Amniotic epithelial cell (primary cell): ENCODE results near the gene RERG.
"Not testable (repeated sequence)": the region's sequence is repeated elsewhere in the genome, so short reads cannot be mapped to it uniquely, and the experiment has no call there.

ENCODE experiments used
- DNase-seq: peaks from one replicate; pipeline ENCODE4 v3.0.0-alpha.2; 2010; ENCODE audit warnings: low read depth

Gene RERG

GRCh38 chr12:15143467-15143866 is 77.8 kb downstream of the RERG start:
- DNase-seq = no peak

- no peak for DNase-seq
Measured at GRCh38 chr12:15142711-15143110, 78.5 kb downstream of the RERG start.

GRCh38 chr12:15131431-15131830 is 89.8 kb downstream of the RERG start:
- peak; percentile 7 for DNase-seq

- no peak for DNase-seq
Measured at GRCh38 chr12:15130541-15130940, 90.7 kb downstream of the RERG start.

DNA sequence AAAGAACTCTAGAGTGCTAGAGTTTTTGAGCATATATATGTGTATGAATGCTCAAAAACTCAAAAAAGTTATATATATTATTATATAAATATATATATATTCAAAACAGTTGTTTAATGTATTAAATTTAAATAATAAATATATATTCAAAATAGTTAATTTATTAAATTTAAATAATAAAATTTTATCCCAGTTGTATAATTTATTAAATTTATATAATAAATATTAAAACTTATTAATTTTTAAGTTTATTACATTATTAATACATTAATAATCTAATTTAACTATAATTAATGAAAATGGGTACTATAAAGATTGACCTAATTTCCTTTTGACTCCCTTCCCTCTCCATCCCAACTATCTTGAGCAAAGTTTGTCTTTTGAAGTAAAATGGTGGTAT is 97.8 kb downstream of the RERG start:
- DNase-seq = no peak

DNA sequence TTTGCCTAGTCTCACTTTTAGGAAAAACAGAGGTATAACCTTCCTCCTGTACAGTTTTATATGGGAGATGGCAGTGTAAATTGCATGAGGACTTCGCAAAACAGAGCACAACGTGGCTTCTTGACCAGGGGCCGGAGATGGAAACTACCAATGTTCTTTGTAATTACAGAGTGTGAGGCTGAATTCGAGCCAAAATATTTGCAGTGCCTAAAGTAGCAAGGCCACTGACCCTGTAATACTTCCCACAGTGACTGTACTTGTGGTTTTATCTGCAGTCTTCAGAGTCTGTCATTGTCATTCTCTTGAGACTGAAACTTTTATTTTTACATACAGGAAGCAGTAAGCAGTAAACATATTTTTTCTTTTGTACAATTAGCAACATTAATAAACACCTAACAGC is 98.9 kb downstream of the RERG start:
- DNase-seq = no peak

GRCh38 chr12:15118955-15119354 is 102.3 kb downstream of the RERG start:
- DNase-seq = no peak

DNA sequence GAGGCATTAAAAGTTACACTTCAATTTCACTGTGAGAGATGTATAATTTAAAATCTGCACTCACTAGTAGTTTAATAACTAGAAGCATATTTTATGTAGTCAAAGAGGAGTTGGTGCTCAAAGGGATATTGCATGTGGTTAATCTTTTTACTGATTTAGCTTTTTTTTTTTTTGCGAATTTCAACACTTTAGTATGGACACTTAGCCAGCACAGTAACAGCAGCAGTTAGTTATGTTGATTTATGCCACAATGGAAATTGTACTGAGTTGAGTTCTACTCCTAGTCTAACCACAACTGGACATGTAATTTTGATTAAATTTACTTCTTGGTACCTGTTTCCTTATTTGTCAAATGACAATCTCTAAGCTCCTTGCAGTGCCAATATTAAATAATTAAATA is 104.2 kb downstream of the RERG start:
- DNase-seq = no peak

GRCh38 chr12:15116086-15116485 is 105.1 kb downstream of the RERG start:
- DNase-seq = no peak

DNA sequence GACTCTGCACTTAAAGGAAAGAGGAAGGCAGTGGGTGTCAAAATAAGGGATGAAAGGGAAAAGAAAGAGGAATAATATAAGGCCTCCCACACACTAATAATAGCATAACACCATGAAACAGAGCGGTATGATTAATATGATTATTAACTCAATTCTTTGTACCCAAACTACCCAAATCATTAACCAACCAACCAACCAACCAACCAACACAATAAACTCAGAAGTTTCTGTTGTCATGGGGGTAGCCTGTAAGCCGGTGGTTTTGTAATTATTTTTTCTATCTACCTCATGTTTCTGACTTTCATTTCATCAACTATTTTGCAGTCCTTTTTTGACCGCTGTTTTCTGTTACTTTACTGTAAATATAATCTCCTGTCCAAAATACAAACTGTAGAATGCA is 105.8 kb downstream of the RERG start:
- no peak for DNase-seq

- no peak for DNase-seq
Measured at GRCh38 chr12:15114501-15114900, 106.7 kb downstream of the RERG start.

DNA sequence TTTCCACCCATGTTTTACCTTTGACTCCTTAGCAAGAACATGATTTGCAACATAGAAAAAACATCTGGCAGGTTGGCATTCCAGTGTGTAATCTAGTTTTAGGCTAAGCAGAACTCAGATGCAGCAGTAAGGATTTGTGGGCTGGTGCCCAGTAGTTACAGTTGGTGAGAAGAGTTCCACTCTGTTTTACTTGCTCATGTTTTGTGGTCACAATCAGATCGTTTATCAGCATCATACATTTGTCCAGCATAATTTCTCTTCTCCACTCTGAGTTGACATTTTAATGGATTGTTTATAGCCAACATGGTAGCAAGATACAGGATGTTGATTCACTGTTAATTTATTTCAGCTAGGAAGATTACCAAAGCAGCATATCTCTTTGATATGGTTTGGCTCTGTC is 128.4 kb downstream of the RERG start:
- DNase-seq = peak; percentile 6

DNA sequence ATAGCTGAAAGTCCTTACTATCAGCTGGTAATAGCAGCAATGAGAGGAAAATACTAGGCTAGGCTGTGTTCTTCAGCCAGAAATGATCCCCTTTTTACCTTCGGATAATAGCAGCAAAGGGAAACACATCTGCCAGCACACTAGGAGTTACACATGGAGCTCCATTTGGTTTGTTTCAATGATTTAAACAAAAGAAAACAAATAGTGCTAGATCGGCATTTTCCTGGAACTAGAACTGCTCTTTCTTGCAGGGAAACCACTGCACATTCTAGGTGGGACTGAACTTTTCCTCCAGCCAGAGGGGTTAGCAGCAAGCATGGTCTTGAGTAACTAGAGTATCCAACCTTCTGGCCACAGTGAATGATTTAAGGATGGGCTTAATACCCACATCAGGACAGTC is 130.8 kb downstream of the RERG start:
- DNase-seq = no peak

- DNase-seq = no peak
Measured at GRCh38 chr12:15088105-15088504, 133.1 kb downstream of the RERG start.

GRCh38 chr12:15077751-15078150 is 143.5 kb downstream of the RERG start:
- DNase-seq = not testable (repeated sequence)

DNA sequence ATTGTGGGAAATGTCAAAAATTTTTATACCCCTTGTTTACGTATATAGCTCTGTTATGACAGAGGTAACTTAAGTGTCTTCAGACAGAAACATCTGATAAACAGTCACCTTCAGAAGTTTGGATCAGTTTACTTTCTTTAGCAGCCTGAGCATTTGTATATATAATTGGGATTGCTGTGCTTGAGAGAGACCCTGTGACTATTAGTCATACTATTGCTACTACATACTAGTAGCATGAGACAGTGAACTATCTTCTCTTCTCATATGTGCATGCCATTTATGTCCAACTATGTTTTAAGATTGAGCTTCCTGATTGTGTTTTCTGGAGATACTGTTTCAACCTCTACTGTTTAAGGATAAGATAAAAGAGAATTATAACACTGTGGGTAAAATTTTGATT is 146.9 kb downstream of the RERG start:
- DNase-seq = no peak

- no peak for DNase-seq
Measured at GRCh38 chr12:15059123-15059522, 162.1 kb downstream of the RERG start.
